DOHH2 (cell line): ENCODE measurements around the gene RAVER2.
"Not testable (repeated sequence)": the region's sequence is repeated elsewhere in the genome, so short reads cannot be mapped to it uniquely, and the experiment has no call there.

Experiments used
- H3F3A ChIP-seq: fragments of 200-600 bp; sonication (generic), shearing (Covaris generic); 2 replicates; pipeline ENCODE4 v1.6.0; 2016; ENCODE audit warnings: antibody characterized with exemption, mild to moderate bottlenecking; ENCODE audit not compliant: control insufficient read depth, insufficient read depth
- H3K27ac ChIP-seq: fragments of 200-600 bp; sonication (generic); 2 replicates; pipeline ENCODE4 v1.5.1; 2014; ENCODE audit warnings: low read depth, mild to moderate bottlenecking, low read length, moderate library complexity
- H3K27me3 ChIP-seq: fragments of 200-600 bp; sonication (generic); 2 replicates; pipeline ENCODE4 v1.6.1; 2014; ENCODE audit warnings: mild to moderate bottlenecking, low read length, mixed read lengths; ENCODE audit not compliant: control insufficient read depth
- H3K36me3 ChIP-seq: fragments of 200-600 bp; sonication (generic); 2 replicates; pipeline ENCODE4 v1.6.1; 2014; ENCODE audit warnings: mild to moderate bottlenecking, low read length, moderate library complexity, mixed read lengths; ENCODE audit not compliant: control insufficient read depth
- H3K4me1 ChIP-seq: fragments of 200-600 bp; sonication (generic); 2 replicates; pipeline ENCODE4 v1.6.1; 2014; ENCODE audit warnings: mild to moderate bottlenecking, low read length, mixed read lengths; ENCODE audit not compliant: control insufficient read depth
- H3K4me2 ChIP-seq: fragments of 200-600 bp; sonication (generic); 2 replicates; pipeline ENCODE4 v1.6.0; 2014; ENCODE audit warnings: mild to moderate bottlenecking, low read length, moderate library complexity
- H3K4me3 ChIP-seq: fragments of 200-600 bp; sonication (generic); 2 replicates; pipeline ENCODE4 v1.5.1; 2014; ENCODE audit warnings: mild to moderate bottlenecking, low read length, mixed read lengths
- H3K79me2 ChIP-seq: fragments of 200-600 bp; sonication (generic); 2 replicates; pipeline ENCODE4 v1.6.1; 2014; ENCODE audit warnings: mild to moderate bottlenecking, low read length, mixed read lengths; ENCODE audit not compliant: control insufficient read depth
- H3K9me2 ChIP-seq: fragments of 200-600 bp; sonication (generic); replicated peaks from 2 replicates; pipeline ENCODE4 v1.6.1; 2014; ENCODE audit warnings: mild to moderate bottlenecking, low read length, mixed read lengths; ENCODE audit not compliant: control insufficient read depth
- H3K9me3 ChIP-seq: fragments of 200-600 bp; sonication (generic); 2 replicates; pipeline ENCODE4 v1.6.1; 2014; ENCODE audit warnings: antibody characterized with exemption, low read length, mixed read lengths; ENCODE audit not compliant: control insufficient read depth, insufficient read depth
- H4K20me1 ChIP-seq: fragments of 200-600 bp; sonication (generic); 2 replicates; pipeline ENCODE4 v1.6.0; 2014; ENCODE audit warnings: low read depth, mild to moderate bottlenecking, antibody characterized with exemption, low read length, moderate library complexity; ENCODE audit not compliant: control insufficient read depth, insufficient read depth
- EZH2phosphoT487 ChIP-seq: fragments of 200-600 bp; sonication (generic); IDR thresholded peaks from 2 replicates; pipeline ENCODE4 v1.6.1; 2017; ENCODE audit warnings: borderline replicate concordance, mild to moderate bottlenecking, antibody characterized with exemption, low read length, moderate library complexity, mixed read lengths
- TF ChIP-seq, protein P1 (sequence below): fragments of 200-600 bp; sonication (generic); IDR thresholded peaks from one replicate; pipeline ENCODE4 v1.5.1; 2014; ENCODE audit warnings: antibody characterized with exemption, mild to moderate bottlenecking, low read depth, low read length; ENCODE audit not compliant: poor library complexity, severe bottlenecking

RAVER2 gene

DNA sequence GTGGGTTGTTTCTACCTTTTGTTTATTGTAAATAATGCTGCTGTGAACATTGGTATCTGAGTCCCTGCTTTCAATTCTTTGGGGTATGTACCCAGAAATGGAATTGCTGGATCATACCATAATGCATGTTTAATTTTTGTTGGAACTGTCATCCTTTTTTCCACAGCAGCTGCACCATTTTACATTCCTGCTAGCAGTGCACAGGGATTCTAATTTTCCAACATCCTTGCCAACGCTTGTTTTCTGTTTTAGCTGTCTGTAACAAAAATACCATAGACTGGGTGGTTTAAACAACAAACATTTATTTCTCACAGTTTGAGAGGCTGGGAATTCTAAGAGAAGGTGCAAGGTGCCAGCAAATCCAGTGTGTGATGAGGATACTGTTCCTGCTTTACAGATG, 65.1 kb downstream of the RAVER2 start:
- no peaks in the 10 kb centered on the region for H3F3A ChIP-seq
- no peaks in the 10 kb centered on the region for H3K36me3 ChIP-seq
- no peaks in the 10 kb centered on the region for H3K79me2 ChIP-seq
- H4K20me1 ChIP-seq, result no peaks in the 10 kb centered on the region
- no peak overlapping the region for H3K4me2 ChIP-seq
- H3K9me2 ChIP-seq, result no peaks in the 10 kb centered on the region
- no peaks in the 10 kb centered on the region for H3K4me1 ChIP-seq
- H3K9me3 ChIP-seq, result no peaks in the 10 kb centered on the region
- TF ChIP-seq, protein P1, sequence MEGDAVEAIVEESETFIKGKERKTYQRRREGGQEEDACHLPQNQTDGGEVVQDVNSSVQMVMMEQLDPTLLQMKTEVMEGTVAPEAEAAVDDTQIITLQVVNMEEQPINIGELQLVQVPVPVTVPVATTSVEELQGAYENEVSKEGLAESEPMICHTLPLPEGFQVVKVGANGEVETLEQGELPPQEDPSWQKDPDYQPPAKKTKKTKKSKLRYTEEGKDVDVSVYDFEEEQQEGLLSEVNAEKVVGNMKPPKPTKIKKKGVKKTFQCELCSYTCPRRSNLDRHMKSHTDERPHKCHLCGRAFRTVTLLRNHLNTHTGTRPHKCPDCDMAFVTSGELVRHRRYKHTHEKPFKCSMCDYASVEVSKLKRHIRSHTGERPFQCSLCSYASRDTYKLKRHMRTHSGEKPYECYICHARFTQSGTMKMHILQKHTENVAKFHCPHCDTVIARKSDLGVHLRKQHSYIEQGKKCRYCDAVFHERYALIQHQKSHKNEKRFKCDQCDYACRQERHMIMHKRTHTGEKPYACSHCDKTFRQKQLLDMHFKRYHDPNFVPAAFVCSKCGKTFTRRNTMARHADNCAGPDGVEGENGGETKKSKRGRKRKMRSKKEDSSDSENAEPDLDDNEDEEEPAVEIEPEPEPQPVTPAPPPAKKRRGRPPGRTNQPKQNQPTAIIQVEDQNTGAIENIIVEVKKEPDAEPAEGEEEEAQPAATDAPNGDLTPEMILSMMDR, result no peak
- TF ChIP-seq EZH2phosphoT487, result no peak
- no peak overlapping the region for H3K4me3 ChIP-seq
- H3K27me3 ChIP-seq, result no peaks in the 10 kb centered on the region
- H3K27ac ChIP-seq, result no peak overlapping the region

DNA sequence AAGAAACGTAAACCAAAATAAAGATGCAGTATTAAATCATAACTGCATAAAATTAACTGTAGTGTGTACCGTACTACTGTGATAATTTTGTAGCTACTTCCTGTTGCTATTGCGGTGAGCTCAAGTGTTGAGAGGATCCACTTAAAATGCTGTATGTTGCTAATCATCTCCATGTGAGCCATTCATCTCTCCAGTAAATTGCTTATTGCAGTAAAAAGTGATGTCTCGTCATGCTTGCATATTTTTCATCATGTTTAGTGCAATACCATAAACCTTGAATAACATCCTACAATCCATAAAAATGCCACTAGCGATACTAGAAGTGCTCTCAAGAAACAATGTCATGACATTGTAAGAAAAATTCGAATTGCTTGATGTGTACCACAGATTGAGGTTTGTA, 66.3 kb downstream of the RAVER2 start:
- Histone ChIP-seq H3K79me2 (no peaks in the 10 kb centered on the region), H3K36me3 (no peaks in the 10 kb centered on the region), H3K9me3 (no peaks in the 10 kb centered on the region), H3K4me2 (no peak overlapping the region), H3K4me1 (no peaks in the 10 kb centered on the region), H3F3A (no peaks in the 10 kb centered on the region), H3K4me3 (no peak overlapping the region), H3K9me2 (no peaks in the 10 kb centered on the region), H3K27me3 (no peaks in the 10 kb centered on the region), H3K27ac (no peak overlapping the region), H4K20me1 (no peaks in the 10 kb centered on the region)
- TF ChIP-seq EZH2phosphoT487, result no peak
- TF ChIP-seq, protein P1, result no peak

DNA sequence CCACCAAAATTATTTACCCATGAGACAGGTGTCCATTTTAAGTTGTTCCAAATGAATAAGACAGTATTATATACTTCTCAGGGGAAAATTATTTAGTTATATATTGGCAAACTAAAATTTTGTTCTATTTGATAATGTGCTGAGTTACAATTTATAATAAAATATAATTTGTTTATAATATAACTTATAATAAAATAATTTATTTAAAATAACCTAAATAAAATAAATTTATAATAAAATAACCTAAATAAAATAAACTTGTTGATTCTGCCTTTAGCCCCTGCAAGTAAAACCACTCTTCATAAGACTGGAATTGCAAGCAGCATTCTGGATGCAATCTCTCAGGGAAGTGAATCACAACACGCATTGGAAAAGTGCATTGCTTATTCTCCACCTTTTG, 69.6 kb downstream of the RAVER2 start:
- TF ChIP-seq EZH2phosphoT487, result no peak
- TF ChIP-seq, protein P1, result no peak
- Histone ChIP-seq H3K9me3 (no peaks in the 10 kb centered on the region), H3K9me2 (no peaks in the 10 kb centered on the region), H4K20me1 (no peaks in the 10 kb centered on the region), H3K4me3 (no peak overlapping the region), H3K4me2 (no peak overlapping the region), H3F3A (no peaks in the 10 kb centered on the region), H3K27me3 (no peaks in the 10 kb centered on the region), H3K36me3 (no peaks in the 10 kb centered on the region), H3K4me1 (no peaks in the 10 kb centered on the region), H3K27ac (no peak overlapping the region), H3K79me2 (no peaks in the 10 kb centered on the region)

DNA sequence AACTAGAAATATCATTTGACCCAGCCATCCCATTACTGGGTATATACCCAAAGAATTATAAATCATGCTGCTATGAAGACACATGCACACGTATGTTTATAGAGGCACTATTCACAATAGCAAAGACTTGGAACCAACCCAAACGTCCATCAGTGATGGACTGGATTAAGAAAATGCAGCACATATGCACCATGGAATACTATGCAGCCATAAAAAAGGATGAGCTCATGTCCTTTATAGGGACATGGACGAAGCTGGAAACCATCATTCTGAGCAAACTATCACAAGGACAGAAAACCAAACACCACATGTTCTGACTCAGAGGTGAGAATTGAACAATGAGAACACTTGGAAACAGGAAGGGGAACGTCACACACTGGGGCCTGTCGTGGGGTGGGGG, 72.5 kb downstream of the RAVER2 start:
- H3K27ac ChIP-seq, H3K27me3 ChIP-seq, H3F3A ChIP-seq: not testable (repeated sequence)

DNA sequence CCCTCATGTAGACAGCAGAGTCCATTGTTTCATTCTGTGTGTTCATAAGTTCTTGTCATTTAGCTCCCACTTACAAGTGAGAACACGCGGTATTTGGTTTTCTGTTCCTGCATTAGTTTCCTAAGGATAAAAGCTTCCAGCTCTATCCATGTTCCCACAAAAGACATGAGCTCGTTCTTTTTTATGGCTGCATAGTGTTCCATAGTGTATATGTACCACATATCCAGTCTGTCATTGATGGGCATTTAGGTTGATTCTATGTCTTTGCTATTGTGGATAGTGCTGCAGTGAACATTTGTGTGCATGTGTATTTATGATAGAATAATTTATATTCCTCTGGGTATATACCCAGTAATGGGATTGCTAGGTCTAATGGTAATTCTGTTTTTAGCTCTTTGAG, 75.7 kb downstream of the RAVER2 start:
- not testable (repeated sequence) for H3K27me3 ChIP-seq, H3K9me2 ChIP-seq, H3K4me1 ChIP-seq, H3K79me2 ChIP-seq, H3K4me2 ChIP-seq, H3K36me3 ChIP-seq, H3F3A ChIP-seq, H3K9me3 ChIP-seq, H4K20me1 ChIP-seq, H3K27ac ChIP-seq, H3K4me3 ChIP-seq

More for the DNA sequence above, 72.5 kb downstream of the RAVER2 start:
- H3K9me3 ChIP-seq, H3K4me2 ChIP-seq, H3K9me2 ChIP-seq, H3K36me3 ChIP-seq, H3K4me3 ChIP-seq, H3K79me2 ChIP-seq, H3K4me1 ChIP-seq, H4K20me1 ChIP-seq: not testable (repeated sequence)
